ENCODE data around the gene KBTBD6. TPM values are rescaled to one million over a fixed set of nuclear protein-coding genes. Genes with fewer than 3 reads are reported as not detected.

KBTBD6 gene
- total RNA-seq, 1 donor from 2014 or later = 12.5 TPM

- H3K4me1 ChIP-seq (ENCODE audit: control insufficient read depth in 3 of 3, insufficient read depth in 3 of 3, low read length in 3 of 3) = no peaks in the 10 kb centered on the region
- H3K36me3 ChIP-seq (ENCODE audit: control insufficient read depth in 3 of 3, insufficient read depth in 3 of 3, low read length in 3 of 3) = no peaks in the 10 kb centered on the region
- no peak overlapping the region for H3K27ac ChIP-seq (ENCODE audit: low read depth, low read length)
- H3K9me3 ChIP-seq (ENCODE audit: control insufficient read depth in 3 of 3, low read length in 3 of 3) = peaks cover 0 to 3% (median 0%) of the 10 kb centered on the region in 3 donors
- H3K9ac ChIP-seq (ENCODE audit: low read depth in 1 of 3, low read length in 3 of 3) = no peak overlapping the region
- no peaks in the 10 kb centered on the region for H3K27me3 ChIP-seq (ENCODE audit: control insufficient read depth in 3 of 3, insufficient read depth in 3 of 3, low read length in 3 of 3)
- H3K4me3 ChIP-seq (ENCODE audit: low read length in 3 of 3) = no peak overlapping the region
Measured at GRCh38 chr13:41156620-41157019, 24.0 kb upstream of the KBTBD6 start.

- H3K9me3 ChIP-seq (ENCODE audit: control insufficient read depth in 3 of 3, low read length in 3 of 3) = peaks cover 0 to 8% (median 7%) of the 10 kb centered on the region in 3 donors
- no peaks in the 10 kb centered on the region for H3K4me1 ChIP-seq (ENCODE audit: control insufficient read depth in 3 of 3, insufficient read depth in 3 of 3, low read length in 3 of 3)
- H3K4me3 ChIP-seq (ENCODE audit: low read length in 3 of 3) = no peak overlapping the region
- no peak overlapping the region for H3K9ac ChIP-seq (ENCODE audit: low read depth in 1 of 3, low read length in 3 of 3)
- H3K27me3 ChIP-seq (ENCODE audit: control insufficient read depth in 3 of 3, insufficient read depth in 3 of 3, low read length in 3 of 3) = no peaks in the 10 kb centered on the region
- H3K27ac ChIP-seq (ENCODE audit: low read depth, low read length) = no peak overlapping the region
- H3K36me3 ChIP-seq (ENCODE audit: control insufficient read depth in 3 of 3, insufficient read depth in 3 of 3, low read length in 3 of 3) = peaks cover 0 to 4% (median 4%) of the 10 kb centered on the region in 3 donors
Measured at GRCh38 chr13:41154042-41154441, 21.4 kb upstream of the KBTBD6 start.

GRCh38 chr13:41152005-41152404 lies 19.4 kb upstream of the KBTBD6 start:
- Histone ChIP-seq H3K4me3 (ENCODE audit: low read length in 3 of 3) (no peak overlapping the region), H3K27me3 (ENCODE audit: control insufficient read depth in 3 of 3, insufficient read depth in 3 of 3, low read length in 3 of 3) (no peaks in the 10 kb centered on the region), H3K9me3 (ENCODE audit: control insufficient read depth in 3 of 3, low read length in 3 of 3) (peaks cover 2 to 11% (median 7%) of the 10 kb centered on the region in 3 donors), H3K27ac (ENCODE audit: low read depth, low read length) (no peak overlapping the region), H3K4me1 (ENCODE audit: control insufficient read depth in 3 of 3, insufficient read depth in 3 of 3, low read length in 3 of 3) (no peaks in the 10 kb centered on the region), H3K9ac (ENCODE audit: low read depth in 1 of 3, low read length in 3 of 3) (no peak overlapping the region), H3K36me3 (ENCODE audit: control insufficient read depth in 3 of 3, insufficient read depth in 3 of 3, low read length in 3 of 3) (peaks cover 0 to 6% (median 4%) of the 10 kb centered on the region in 3 donors)

GRCh38 chr13:41150058-41150457 lies 17.5 kb upstream of the KBTBD6 start:
- Histone ChIP-seq H3K4me3 (ENCODE audit: low read length in 3 of 3) (no peak overlapping the region), H3K4me1 (ENCODE audit: control insufficient read depth in 3 of 3, insufficient read depth in 3 of 3, low read length in 3 of 3) (no peaks in the 10 kb centered on the region), H3K9ac (ENCODE audit: low read depth in 1 of 3, low read length in 3 of 3) (no peak overlapping the region), H3K27me3 (ENCODE audit: control insufficient read depth in 3 of 3, insufficient read depth in 3 of 3, low read length in 3 of 3) (no peaks in the 10 kb centered on the region), H3K36me3 (ENCODE audit: control insufficient read depth in 3 of 3, insufficient read depth in 3 of 3, low read length in 3 of 3) (peaks cover 0 to 6% (median 4%) of the 10 kb centered on the region in 3 donors), H3K9me3 (ENCODE audit: control insufficient read depth in 3 of 3, low read length in 3 of 3) (peaks cover 2 to 11% (median 7%) of the 10 kb centered on the region in 3 donors), H3K27ac (ENCODE audit: low read depth, low read length) (no peak overlapping the region)

- no peak overlapping the region for H3K4me3 ChIP-seq (ENCODE audit: low read length in 3 of 3)
- H3K36me3 ChIP-seq (ENCODE audit: control insufficient read depth in 3 of 3, insufficient read depth in 3 of 3, low read length in 3 of 3) = peaks cover 0 to 6% (median 4%) of the 10 kb centered on the region in 3 donors
- no peak overlapping the region for H3K9ac ChIP-seq (ENCODE audit: low read depth in 1 of 3, low read length in 3 of 3)
- H3K27me3 ChIP-seq (ENCODE audit: control insufficient read depth in 3 of 3, insufficient read depth in 3 of 3, low read length in 3 of 3) = no peaks in the 10 kb centered on the region
- H3K27ac ChIP-seq (ENCODE audit: low read depth, low read length) = no peak overlapping the region
- H3K4me1 ChIP-seq (ENCODE audit: control insufficient read depth in 3 of 3, insufficient read depth in 3 of 3, low read length in 3 of 3) = no peaks in the 10 kb centered on the region
- H3K9me3 ChIP-seq (ENCODE audit: control insufficient read depth in 3 of 3, low read length in 3 of 3) = peaks cover 2 to 11% (median 7%) of the 10 kb centered on the region in 3 donors
Measured at GRCh38 chr13:41148419-41149283, 16.0 kb upstream of the KBTBD6 start.

- Histone ChIP-seq H3K9me3 (ENCODE audit: control insufficient read depth in 3 of 3, low read length in 3 of 3) (peaks cover 2 to 9% (median 4%) of the 10 kb centered on the region in 3 donors), H3K36me3 (ENCODE audit: control insufficient read depth in 3 of 3, insufficient read depth in 3 of 3, low read length in 3 of 3) (peaks cover 0 to 6% (median 4%) of the 10 kb centered on the region in 3 donors), H3K27ac (ENCODE audit: low read depth, low read length) (no peak overlapping the region), H3K4me1 (ENCODE audit: control insufficient read depth in 3 of 3, insufficient read depth in 3 of 3, low read length in 3 of 3) (no peaks in the 10 kb centered on the region), H3K27me3 (ENCODE audit: control insufficient read depth in 3 of 3, insufficient read depth in 3 of 3, low read length in 3 of 3) (no peaks in the 10 kb centered on the region), H3K4me3 (ENCODE audit: low read length in 3 of 3) (no peak overlapping the region), H3K9ac (ENCODE audit: low read depth in 1 of 3, low read length in 3 of 3) (no peak overlapping the region)
Measured at GRCh38 chr13:41145136-41145908, 12.7 kb upstream of the KBTBD6 start.

GRCh38 chr13:41144576-41144975 lies 12.0 kb upstream of the KBTBD6 start:
- Histone ChIP-seq H3K9ac (ENCODE audit: low read depth in 1 of 3, low read length in 3 of 3) (no peak overlapping the region), H3K4me3 (ENCODE audit: low read length in 3 of 3) (no peak overlapping the region), H3K27ac (ENCODE audit: low read depth, low read length) (no peak overlapping the region), H3K36me3 (ENCODE audit: control insufficient read depth in 3 of 3, insufficient read depth in 3 of 3, low read length in 3 of 3) (peaks cover 0 to 5% (median 1%) of the 10 kb centered on the region in 3 donors), H3K9me3 (ENCODE audit: control insufficient read depth in 3 of 3, low read length in 3 of 3) (peaks cover 2 to 6% (median 2%) of the 10 kb centered on the region in 3 donors), H3K27me3 (ENCODE audit: control insufficient read depth in 3 of 3, insufficient read depth in 3 of 3, low read length in 3 of 3) (no peaks in the 10 kb centered on the region), H3K4me1 (ENCODE audit: control insufficient read depth in 3 of 3, insufficient read depth in 3 of 3, low read length in 3 of 3) (no peaks in the 10 kb centered on the region)

- Histone ChIP-seq H3K9me3 (ENCODE audit: control insufficient read depth in 3 of 3, low read length in 3 of 3) (no peaks in the 10 kb centered on the region), H3K9ac (ENCODE audit: low read depth in 1 of 3, low read length in 3 of 3) (no peak overlapping the region), H3K27me3 (ENCODE audit: control insufficient read depth in 3 of 3, insufficient read depth in 3 of 3, low read length in 3 of 3) (no peaks in the 10 kb centered on the region), H3K36me3 (ENCODE audit: control insufficient read depth in 3 of 3, insufficient read depth in 3 of 3, low read length in 3 of 3) (no peaks in the 10 kb centered on the region), H3K27ac (ENCODE audit: low read depth, low read length) (no peak overlapping the region), H3K4me3 (ENCODE audit: low read length in 3 of 3) (no peak overlapping the region), H3K4me1 (ENCODE audit: control insufficient read depth in 3 of 3, insufficient read depth in 3 of 3, low read length in 3 of 3) (no peaks in the 10 kb centered on the region)
Measured at GRCh38 chr13:41139296-41139966, 6.8 kb upstream of the KBTBD6 start.

- peaks cover 2 to 6% (median 4%) of the 10 kb centered on the region in 3 donors for H3K4me1 ChIP-seq (ENCODE audit: control insufficient read depth in 3 of 3, insufficient read depth in 3 of 3, low read length in 3 of 3)
- no peaks in the 10 kb centered on the region for H3K9me3 ChIP-seq (ENCODE audit: control insufficient read depth in 3 of 3, low read length in 3 of 3)
- no peak overlapping the region for H3K9ac ChIP-seq (ENCODE audit: low read depth in 1 of 3, low read length in 3 of 3)
Measured at GRCh38 chr13:41137951-41138350, 5.3 kb upstream of the KBTBD6 start.

More at GRCh38 chr13:41137951-41138350, 5.3 kb upstream of the KBTBD6 start:
- no peak overlapping the region for H3K27ac ChIP-seq (ENCODE audit: low read depth, low read length)
- no peaks in the 10 kb centered on the region for H3K36me3 ChIP-seq (ENCODE audit: control insufficient read depth in 3 of 3, insufficient read depth in 3 of 3, low read length in 3 of 3)
- no peak overlapping the region for H3K4me3 ChIP-seq (ENCODE audit: low read length in 3 of 3)
- H3K27me3 ChIP-seq (ENCODE audit: control insufficient read depth in 3 of 3, insufficient read depth in 3 of 3, low read length in 3 of 3) = no peaks in the 10 kb centered on the region

Measured in skeletal muscle tissue (tissue), 4 donors.